Activated effector memory CD4-positive, alpha-beta T cell treated with anti-CD3 and anti-CD28 coated beads, Interleukin-2, amount 50 U/mL, for 16 hours (primary cell): ENCODE measurements around the gene LYPD8.
"Not testable (repeated sequence)": the region's sequence is repeated elsewhere in the genome, so short reads cannot be mapped to it uniquely, and the experiment has no call there.

Source experiments
- DNase-seq: peaks from one replicate; pipeline ENCODE4 v3.0.0-alpha.2; 2020

LYPD8 gene, protein sequence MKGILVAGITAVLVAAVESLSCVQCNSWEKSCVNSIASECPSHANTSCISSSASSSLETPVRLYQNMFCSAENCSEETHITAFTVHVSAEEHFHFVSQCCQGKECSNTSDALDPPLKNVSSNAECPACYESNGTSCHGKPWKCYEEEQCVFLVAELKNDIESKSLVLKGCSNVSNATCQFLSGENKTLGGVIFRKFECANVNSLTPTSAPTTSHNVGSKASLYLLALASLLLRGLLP

DNA sequence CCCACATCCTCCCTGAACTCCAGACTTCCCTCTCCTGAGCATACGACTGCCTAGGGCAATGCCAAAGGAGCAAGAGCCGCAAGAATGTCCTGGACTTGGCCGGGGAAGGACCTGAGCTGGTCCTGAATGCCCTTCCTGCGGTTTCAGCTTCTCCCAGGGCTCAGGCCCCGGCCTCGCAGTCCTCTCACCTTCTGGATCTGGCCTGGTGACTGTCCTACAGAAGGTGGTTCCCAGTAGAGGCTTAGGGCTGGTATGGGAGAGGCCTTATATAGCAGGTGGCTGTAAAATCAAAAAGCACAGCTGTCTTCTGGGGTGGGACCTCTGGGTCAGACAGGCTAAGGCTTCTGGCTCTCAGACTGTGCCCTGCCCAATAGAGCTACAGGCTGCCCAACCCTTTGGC, at the start of gene LYPD8:
Gene LYPD8 (minus strand): TSS at position 243 of the 400 bp plus-strand sequence. CDS start 4,678 bp downstream, outside the sequence.
- no peak for DNase-seq

DNA sequence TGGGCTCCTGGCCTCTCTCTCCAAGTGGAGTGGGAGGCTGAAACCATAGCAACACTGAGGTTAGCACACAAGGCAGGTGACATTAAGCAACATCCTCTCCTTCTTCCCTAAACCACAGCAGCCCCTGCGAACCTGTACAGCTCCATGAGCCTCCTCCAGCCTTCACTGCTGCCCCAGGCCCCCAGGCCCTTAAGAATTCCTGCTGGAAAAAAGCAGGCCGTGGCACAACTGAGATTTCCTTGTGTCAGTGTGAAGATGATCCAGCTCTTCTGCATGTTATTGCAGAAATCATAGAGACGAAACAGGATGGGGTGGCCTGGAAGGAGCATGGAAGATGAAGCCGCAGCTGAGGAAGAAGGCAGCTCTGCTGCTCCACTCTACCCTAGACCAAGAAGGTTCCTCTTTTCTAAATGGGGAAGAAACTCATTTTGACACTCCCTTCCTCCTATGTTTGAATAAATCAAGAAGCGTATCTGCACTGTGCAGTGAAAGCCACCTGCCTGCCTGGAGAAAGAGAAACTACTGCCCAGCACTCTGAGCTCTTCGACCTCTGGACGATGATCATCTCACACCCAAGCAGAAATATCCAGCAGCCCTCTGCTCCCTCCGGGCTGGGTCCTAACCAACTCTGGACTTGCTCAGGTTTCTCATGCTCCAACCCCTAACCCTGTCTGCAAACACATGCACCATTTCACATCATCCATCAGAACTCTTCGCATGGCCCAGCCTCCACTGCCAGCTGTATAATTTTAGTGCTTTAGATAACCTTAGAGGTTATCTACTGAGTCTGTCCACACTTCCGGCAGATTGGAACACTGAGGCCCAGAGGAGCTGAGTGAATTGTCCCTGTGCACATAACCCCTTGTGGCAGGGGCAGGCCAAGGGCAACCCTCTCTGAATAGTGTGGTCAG, 49.5 kb upstream of the LYPD8 start:
- peak; percentile 39 for DNase-seq

DNA sequence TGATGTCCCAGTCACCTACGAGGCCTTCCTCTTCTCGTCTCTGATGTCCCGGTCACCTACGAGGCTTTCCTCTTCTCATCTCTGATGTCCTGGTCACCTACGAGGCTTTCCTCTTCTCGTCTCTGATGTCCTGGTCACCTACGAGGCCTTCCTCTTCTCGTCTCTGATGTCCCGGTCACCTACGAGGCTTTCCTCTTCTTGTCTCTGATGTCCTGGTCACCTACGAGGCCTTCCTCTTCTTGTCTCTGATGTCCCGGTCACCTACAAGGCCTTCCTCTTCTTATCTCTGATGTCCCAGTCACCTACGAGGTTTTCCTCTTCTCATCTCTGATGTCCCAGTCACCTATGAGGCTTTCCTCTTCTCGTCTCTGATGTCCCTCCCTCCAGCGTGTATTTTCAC, 47.9 kb upstream of the LYPD8 start:
- DNase-seq = not testable (repeated sequence)

DNA sequence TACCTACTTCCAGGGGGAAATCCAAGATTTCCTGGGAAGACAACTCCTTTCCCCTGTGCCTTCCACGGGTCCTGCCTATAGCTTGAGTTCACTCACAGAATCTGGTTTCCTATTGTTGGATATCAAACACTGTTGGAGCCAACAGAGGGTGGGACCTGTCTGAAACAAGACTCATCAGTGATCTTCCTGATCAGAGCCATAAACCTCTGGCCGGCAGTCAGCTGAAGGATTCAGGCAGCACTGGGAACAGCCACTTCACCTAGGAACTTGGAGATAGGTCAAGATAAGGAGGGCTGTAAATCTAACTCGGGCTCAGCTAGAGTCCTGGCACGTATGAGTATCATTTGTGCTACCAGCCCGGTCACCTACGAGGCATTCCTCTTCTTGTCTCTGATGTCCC, 46.9 kb upstream of the LYPD8 start:
- DNase-seq = no peak

DNA sequence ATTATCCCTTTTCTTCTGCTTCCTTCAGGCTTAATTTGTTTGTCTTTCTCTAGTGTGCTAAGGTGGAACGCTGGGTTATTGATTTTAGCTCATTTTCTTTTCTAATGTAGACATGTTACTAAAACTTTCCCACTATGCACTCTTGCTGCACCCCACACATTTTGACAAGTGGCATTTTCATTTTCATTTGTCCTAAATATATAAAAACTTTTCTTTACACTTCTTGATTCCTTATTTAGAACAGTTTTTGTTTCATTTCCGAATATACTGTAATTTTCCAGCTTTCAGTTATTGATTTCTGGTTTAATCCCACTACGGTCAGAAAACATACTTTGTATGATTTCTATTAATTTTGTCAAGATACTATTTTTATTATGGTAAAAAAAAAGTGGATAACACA, 44.9 kb upstream of the LYPD8 start:
- DNase-seq = no peak

DNA sequence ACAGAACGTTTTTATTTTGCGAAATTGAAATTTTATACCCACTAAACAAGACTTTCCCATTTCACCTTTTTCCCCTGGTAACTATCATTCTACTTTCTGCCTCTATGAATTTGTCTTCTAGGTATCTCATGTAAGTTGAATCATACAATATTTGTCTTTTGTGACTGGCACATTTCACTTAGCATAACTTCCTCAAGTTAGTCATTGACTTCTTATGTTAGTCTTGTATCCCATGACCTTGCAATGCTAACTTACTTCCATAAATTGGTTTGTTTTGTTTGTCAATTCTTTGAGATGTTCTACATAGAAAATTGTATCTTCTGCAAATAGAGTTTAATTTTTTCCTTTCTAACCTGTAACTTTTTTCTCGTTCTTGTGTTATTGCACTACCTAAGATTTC, 43.2 kb upstream of the LYPD8 start:
- no peak for DNase-seq

DNA sequence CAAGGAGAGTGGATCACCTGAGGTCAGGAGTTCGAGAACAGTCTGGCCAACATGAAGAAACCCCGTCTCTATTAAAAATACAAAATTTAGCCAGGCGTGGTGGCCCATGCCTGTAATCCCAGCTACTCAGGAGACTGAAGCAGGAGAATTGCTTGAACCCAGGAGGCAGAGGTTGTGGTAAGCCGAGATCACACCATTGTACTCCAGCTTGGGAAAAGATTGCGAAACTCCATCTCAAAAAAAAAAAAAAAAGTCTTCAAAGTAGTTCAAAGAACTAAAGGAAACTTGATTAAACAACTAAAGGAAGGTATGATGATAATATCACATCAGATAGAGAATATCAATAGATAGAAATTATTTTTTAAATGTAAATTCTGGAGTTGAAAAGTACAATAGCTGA, 39.1 kb upstream of the LYPD8 start:
- DNase-seq = not testable (repeated sequence)

DNA sequence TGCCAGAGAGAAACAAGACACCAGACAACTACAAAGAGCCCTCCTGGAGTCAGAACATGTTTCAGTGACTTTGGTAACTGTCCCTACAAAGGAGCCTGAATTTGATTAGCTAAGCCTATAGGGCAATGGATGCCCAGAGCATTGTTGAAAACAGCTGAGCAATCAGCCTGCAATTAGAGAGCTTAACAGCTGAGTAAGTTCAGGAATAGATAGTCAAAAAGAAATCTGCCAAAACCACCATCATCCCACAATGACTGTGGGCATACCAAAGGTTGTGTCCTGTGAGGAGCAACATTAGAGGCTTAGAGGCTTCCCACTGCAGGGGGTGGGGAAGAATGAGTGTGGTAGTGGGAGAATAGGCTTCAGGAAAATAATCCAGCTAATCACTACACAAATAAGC, 38.0 kb upstream of the LYPD8 start:
- DNase-seq = no peak

DNA sequence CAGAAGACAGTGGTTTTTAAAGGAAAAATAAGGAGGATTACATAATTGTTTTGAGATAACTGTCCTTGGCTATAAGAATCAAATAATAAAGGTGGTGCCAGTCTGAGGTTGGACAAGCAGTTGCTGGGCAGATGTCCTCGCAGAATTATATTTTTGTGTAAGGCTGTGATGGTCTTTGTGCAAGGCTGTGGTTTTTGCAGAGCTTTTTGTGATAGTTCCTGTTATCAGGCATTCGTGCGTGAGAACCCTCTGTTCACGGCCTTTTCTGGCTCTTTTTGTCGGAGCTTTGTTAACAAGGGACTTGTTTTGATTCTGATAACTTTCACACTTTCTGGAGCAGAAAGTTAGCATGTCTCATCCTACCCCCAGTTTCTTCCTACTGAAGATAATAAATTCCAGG, 36.8 kb upstream of the LYPD8 start:
- DNase-seq = no peak

DNA sequence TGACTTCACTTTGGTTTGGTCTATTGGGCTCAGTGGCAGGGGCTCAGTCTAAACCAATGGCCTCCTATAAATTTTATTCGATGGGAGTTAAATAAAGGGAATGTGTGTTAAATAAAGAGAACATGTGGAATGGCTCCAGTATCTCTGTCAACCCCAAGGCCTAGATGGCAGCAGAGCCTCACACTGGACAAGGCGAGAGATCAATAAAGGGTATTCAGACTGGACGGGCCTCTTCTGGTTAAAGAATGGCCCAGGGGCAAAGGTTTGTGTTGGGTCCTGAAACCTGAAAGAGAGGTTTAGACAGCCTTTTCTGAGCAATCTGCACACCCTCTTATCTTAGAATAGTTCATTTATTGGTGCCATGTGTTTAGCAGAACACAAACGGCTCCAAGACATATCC, 35.5 kb upstream of the LYPD8 start:
- no peak for DNase-seq

DNA sequence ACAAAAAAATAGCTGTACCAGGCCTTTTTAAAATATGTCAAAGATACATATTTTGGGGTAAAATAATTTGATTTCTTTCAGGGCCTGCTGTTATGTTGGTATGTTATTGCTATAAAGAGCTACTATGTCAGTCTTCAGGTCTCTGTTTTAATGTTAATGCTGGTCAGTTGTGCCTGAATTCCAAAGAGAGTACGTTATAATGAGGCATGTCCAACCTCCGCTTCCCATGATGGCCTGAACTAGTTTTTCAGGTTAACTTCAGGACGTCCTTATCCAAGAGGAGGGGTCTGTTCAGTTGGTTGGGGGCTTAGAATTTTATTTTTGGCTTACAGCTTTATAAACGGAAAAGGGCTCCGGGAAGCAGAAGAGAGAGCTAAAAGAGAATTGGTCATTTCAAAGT, 34.9 kb upstream of the LYPD8 start:
- DNase-seq = no peak

DNA sequence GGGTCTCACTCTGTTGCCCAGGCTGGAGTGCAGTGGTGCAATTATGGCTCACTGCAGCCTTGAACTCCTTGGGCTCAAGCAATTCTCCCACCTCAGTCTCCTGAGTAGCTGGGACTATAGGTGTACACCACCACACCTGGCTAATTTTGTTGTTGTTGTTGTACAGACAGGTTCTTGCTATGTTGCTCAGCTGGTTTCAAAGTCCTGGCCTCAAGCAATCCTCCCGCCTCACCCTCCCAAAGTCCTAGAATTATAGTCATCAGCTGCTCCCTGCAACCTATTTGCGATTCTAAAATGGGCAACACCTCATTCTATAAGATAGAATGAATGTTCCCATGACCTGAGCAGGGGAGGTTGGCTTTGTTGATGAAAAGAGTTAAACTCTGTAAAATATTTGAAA, 33.8 kb upstream of the LYPD8 start:
- DNase-seq = not testable (repeated sequence)

DNA sequence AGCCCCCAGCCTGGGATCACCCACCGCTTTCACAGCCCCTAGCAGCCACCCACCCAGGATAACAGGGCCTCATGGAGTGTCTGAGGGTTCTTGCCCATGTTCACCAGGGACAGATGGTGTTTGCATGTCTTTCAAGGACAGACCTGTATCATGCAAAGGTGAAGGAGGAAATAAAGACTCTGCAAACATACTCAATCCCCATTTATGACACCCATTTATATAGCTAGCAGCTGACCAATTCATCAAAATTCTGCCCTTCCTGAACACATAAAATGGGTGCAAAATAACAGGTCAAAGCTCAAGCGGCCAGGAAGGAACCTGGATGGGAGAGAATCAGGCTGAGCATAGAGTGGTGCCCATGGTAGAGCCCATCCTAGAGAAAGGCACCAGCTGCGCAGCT, 32.8 kb upstream of the LYPD8 start:
- no peak for DNase-seq

DNA sequence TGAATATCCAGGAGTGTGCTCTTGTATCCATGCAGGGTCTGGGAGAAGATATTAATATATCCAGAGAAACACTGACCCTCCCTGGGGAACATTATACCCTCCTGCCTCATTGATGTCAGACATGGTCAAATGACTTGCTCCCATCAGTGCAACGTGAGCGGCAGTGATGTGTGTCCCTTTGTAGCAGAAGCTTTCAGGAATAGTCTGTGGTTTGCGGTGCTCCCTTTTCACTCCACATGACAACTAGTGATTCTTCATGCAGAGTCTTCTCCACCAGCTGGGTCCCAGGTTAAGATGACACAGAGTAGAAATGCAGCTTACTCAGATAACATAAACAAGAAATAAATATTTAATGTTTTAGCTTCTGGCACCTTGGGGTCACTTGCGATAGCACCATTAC, 31.9 kb upstream of the LYPD8 start:
- DNase-seq = no peak

DNA sequence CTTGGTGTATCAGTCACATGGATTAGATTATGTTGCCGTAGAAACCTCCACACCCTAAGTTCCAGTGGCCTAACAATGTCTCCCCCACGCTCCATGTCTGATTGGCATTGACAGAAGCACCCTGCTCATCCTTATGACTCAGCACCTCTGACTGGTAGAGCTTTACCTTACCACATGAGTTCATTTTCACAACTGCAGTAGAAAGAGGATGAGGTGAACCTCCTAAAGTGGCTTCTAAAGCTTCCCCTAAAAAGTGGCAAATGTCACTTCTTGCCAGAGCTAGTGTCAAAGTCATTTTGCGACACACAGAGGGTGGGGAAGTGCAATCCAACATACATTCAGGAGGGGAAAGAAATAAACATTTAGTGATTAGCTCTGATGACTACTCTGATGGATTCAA, 30.6 kb upstream of the LYPD8 start:
- no peak for DNase-seq

DNA sequence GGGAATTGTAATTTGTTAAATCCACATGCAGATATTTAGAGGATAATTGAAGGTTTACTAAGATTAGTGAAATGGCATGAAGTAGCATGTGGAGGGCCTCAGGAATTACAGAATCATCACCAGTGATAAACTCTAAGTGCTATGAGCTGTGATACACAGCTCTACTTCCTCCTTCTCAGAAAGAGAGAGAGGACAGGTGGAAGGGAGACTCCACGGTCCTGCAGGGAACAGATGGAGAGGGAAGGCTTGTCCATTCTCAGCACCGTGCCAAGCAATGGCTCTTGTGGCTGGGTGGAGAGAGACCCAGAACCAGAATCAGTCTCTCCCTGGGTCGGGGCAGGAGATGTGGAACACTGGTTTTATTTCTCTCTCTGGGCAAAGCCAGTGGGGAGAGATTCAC, 27.8 kb upstream of the LYPD8 start:
- DNase-seq = no peak

DNA sequence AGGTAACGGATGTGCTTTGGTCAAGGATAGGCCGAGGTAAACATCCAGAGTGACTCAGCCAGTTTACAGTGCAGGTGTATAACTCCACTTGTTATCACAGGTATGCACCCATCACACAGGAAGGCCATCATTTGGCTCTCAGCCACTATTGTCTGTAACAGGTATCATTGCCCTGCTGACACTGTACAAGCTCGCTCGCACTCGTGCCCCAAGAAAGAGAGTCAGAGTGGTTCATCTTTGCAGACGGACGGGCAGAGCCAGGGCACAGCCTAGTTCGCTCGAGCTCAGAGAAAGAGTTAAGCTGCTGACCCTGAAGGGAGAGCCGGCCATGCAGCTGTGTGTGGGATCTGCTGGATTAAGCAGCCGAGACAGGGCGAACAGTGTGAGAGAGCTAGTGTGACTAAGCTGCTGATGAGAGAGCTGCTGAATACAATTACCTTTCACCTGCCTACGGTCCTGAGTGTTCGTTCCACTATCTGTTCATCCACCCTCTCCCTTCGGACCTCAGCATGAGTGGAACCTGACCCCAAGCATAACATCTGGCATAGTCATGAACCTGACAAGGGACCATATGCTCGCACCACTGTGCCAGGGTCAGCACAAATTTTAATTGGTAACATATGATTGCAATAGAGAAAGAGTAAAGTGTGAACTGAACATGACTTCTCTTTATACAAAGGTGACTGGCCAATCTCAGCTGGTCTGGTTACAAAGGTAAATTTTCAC, 27.0 kb upstream of the LYPD8 start:
- DNase-seq = no peak

DNA sequence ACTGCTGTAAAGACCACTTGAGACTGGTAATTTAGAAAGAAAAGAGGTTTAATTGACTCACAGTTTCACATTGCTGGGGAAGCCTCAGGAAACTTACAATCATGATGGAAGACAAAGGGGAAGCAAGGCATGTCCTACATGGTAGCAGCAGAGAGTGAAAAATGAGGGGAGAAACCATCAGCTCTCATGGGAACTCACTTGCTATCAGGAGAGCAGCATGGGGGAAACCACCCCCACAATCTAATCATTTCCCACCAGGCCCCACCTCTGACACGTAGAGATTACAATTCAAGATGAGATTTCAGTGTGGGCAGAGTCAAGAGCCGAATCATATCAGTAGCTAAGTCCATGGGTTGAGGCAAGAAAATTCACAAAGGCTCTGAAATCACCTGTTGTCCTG, 23.8 kb upstream of the LYPD8 start:
- DNase-seq = no peak

DNA sequence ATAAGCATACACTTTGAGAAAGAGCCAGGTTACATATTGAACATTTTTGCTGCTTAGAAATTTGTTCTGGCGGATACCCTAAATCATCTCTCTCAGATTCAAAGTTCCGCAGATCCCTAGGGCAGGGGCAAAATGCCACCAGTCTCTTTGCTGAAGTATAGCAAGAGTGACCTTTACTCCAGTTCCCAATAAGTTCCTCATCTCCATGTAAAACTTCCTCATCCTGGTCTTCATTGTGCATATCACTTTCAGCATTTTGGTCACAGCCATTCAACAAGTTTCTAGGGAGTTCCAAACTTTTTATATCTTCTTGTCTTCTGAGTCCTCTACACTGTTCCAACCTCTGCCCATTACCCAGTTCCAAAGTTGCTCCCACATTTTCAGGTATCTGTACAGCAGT, 23.3 kb upstream of the LYPD8 start:
- DNase-seq = no peak

DNA sequence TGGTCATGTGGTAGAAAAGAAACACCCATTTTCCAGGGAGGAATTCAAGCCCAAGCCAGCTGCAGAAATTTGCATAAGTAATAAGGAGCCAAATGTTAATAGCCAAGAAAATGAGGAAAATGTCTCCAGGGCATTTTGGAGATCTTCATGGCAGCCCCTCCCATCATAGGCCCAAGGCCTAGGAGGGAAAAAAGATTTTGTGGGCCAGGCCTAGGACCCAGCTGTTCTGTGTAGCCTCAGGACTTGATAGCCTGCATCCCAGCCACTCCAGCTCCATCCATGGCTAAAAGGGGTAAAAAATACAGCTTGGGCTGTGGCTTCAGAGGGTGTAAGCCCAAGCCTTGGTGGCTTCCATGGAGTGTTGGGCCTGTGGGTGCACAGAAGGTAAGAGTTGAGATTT, 21.4 kb upstream of the LYPD8 start:
- DNase-seq = no peak

DNA sequence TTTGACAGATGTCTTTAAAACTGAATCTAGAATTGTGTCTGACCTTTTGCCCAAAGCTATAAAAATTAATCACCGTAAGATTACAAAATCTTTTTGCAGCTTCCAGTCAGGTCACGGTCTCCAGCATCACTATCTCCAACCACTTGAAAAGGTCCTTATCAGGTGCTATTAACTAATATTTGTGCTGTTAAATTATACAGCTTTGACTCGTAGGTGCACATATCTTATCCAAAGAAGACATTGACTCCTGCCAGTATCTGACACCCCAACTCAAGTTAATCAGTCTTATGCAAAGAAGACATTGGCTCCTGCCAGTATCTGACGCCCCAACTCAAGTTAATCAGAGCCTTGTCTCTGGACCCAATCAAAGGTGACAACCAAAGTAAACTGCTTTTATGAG, 19.9 kb upstream of the LYPD8 start:
- no peak for DNase-seq

DNA sequence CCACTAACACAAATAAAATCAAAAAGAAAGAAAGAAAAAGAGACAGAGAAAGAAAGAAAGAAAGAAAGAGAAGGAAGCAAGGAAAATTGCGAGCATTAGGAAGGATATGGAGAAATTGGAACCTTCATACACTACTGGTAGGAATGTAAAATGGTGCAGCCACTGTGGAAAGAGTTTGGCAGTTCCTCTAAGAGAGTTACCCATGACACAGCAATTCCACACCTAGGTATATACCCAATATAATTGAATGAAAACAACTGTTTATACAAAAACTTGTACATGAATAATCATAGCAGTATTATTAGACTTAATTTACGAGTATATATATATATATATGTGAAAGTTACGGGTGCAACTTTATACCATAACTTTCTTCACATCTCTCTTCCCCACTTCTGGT, 4.1 kb upstream of the LYPD8 start:
- no peak for DNase-seq

DNA sequence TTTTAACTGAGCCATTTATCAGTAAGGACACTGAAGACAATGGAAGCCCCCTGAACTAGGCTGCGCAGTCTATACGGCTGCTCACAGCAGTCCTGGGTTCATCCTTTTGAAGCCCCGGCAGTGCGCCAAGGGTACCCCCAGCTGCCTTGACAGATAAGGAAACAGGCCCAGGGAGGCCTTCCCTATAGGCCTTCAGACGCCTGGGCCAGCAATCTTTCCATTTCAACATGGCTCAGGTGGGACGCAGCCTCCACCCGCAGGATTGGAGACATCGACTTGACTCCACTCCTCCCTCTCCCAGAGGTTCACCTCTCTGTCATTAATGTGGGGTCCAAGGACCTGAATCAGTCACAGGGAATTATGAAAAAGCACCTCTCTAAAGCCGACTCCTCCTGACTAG, 2.8 kb upstream of the LYPD8 start:
- no peak for DNase-seq

DNA sequence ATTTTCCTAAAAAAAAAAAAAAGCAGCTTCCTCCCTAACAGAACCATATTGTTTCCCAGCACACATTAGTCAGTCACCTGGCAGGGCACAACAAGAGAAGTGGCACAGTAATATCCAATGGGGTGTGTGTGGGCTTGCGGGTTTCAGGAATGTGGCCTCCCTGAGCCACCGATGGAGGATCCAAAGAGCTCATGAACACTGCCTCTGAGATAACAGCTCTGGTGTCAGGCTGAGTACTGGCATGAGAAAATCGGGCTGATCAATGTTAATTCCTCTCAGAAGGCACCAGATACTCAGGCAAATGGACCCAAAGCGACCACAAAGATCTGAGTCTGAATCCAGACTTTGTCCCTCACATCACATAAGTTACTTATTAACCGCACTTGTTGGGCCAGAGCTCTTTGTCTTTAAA, 2.2 kb upstream of the LYPD8 start:
- DNase-seq = no peak
